MM.1S (cell line): ENCODE results near the gene NPC2.
A peak's percentile ranks its signal among the peaks of the same experiment; 100 is the strongest.

Experiments used
- DNase-seq: peaks from one replicate; pipeline ENCODE4 v3.0.0-alpha.2; 2015
- H2AFZ ChIP-seq: fragments of 300-600 bp; sonication (generic); 2 replicates; pipeline ENCODE4 v1.6.0; 2016; ENCODE audit warnings: antibody characterized with exemption, low read length
- H3F3A ChIP-seq: fragments of 300-600 bp; sonication (generic); 2 replicates; pipeline ENCODE4 v1.6.1; 2016; ENCODE audit warnings: mild to moderate bottlenecking, antibody characterized with exemption, low read length, moderate library complexity, mixed read lengths; ENCODE audit not compliant: insufficient read depth
- H3K27ac ChIP-seq: fragments of 300-600 bp; sonication (generic); 2 replicates; pipeline ENCODE4 v1.5.1; 2016; ENCODE audit warnings: mild to moderate bottlenecking, low read length
- H3K27me3 ChIP-seq: fragments of 300-600 bp; sonication (generic); replicated peaks from 2 replicates; pipeline ENCODE4 v1.6.0; 2016; ENCODE audit warnings: low read length; ENCODE audit not compliant: insufficient read depth
- H3K36me3 ChIP-seq: fragments of 300-600 bp; sonication (generic); replicated peaks from 2 replicates; pipeline ENCODE4 v1.6.1; 2016; ENCODE audit warnings: mild to moderate bottlenecking, low read length, mixed read lengths; ENCODE audit not compliant: insufficient read depth
- H3K4me1 ChIP-seq: fragments of 300-600 bp; sonication (generic); 2 replicates; pipeline ENCODE4 v1.6.1; 2016; ENCODE audit warnings: low read length, mixed read lengths
- H3K4me2 ChIP-seq: fragments of 300-600 bp; sonication (generic); 2 replicates; pipeline ENCODE4 v1.6.0; 2016; ENCODE audit warnings: low read depth, low read length
- H3K4me3 ChIP-seq: fragments of 300-600 bp; sonication (generic); 2 replicates; pipeline ENCODE4 v1.5.1; 2016; ENCODE audit warnings: low read length, mixed read lengths
- H3K79me2 ChIP-seq: fragments of 300-600 bp; sonication (generic); 2 replicates; pipeline ENCODE4 v1.6.1; 2016; ENCODE audit warnings: mixed run types, low read length, mixed read lengths
- H3K9ac ChIP-seq: fragments of 300-600 bp; sonication (generic); 2 replicates; pipeline ENCODE4 v1.6.1; 2016; ENCODE audit warnings: low read length, mixed read lengths
- H3K9me2 ChIP-seq: fragments of 300-600 bp; sonication (generic); replicated peaks from 2 replicates; pipeline ENCODE4 v1.6.1; 2016; ENCODE audit warnings: mild to moderate bottlenecking, low read length, mixed read lengths; ENCODE audit not compliant: insufficient read depth
- H3K9me3 ChIP-seq: fragments of 300-600 bp; sonication (generic); replicated peaks from 2 replicates; pipeline ENCODE4 v1.6.1; 2016; ENCODE audit warnings: mild to moderate bottlenecking, low read length, mixed read lengths; ENCODE audit not compliant: insufficient read depth
- H4K20me1 ChIP-seq: fragments of 300-600 bp; sonication (generic); 2 replicates; pipeline ENCODE4 v1.6.1; 2016; ENCODE audit warnings: mild to moderate bottlenecking, low read length, moderate library complexity, mixed read lengths; ENCODE audit not compliant: insufficient read depth
- EZH2 ChIP-seq: fragments of 300-600 bp; sonication (generic); optimal IDR thresholded peaks from 2 replicates; pipeline ENCODE3; 2017; ENCODE audit warnings: low read depth, mild to moderate bottlenecking, antibody characterized with exemption, low read length, mixed read lengths
- EZH2phosphoT487 ChIP-seq: fragments of 300-600 bp; sonication (generic); IDR thresholded peaks from 2 replicates; pipeline ENCODE4 v1.6.1; 2018; ENCODE audit warnings: antibody characterized with exemption, low read length
- TF ChIP-seq, protein P1 (sequence below): fragments of 300-600 bp; sonication (generic); IDR thresholded peaks from 2 replicates; pipeline ENCODE4 v1.5.1; 2016; ENCODE audit warnings: antibody characterized with exemption, low read length, mixed read lengths

The NPC2 gene

DNA sequence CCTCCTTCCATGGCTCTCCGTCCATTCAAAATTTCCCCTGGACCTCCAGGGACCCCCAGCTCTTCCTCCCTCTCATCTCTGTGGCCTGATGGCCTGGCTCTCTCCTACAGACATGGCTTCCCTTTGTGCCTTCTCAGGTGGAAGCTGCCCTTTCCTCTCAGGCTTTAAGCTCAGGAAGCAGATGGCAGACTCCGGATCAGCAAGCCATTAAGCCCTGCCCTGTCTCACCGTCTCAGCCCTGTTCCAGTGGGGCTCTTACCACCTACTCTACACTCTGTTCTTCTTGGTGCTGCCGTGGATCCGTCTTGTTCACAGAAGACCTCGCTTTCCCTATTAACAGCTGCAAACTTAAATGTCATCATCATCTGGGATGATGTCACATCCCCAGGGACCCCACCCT lies 33.1 kb downstream of the NPC2 start:
- H3K36me3 ChIP-seq, result no peaks in the 10 kb centered on the region
- no peaks in the 10 kb centered on the region for H3K27me3 ChIP-seq
- H3K9me2 ChIP-seq, result no peaks in the 10 kb centered on the region
- no peak overlapping the region for H3K27ac ChIP-seq
- peaks cover under 1% of the 10 kb centered on the region; the same call in 1 of the 2 replicates for H3F3A ChIP-seq
- H2AFZ ChIP-seq, result no peak overlapping the region
- TF ChIP-seq EZH2, result no peak
- TF ChIP-seq, protein P1, sequence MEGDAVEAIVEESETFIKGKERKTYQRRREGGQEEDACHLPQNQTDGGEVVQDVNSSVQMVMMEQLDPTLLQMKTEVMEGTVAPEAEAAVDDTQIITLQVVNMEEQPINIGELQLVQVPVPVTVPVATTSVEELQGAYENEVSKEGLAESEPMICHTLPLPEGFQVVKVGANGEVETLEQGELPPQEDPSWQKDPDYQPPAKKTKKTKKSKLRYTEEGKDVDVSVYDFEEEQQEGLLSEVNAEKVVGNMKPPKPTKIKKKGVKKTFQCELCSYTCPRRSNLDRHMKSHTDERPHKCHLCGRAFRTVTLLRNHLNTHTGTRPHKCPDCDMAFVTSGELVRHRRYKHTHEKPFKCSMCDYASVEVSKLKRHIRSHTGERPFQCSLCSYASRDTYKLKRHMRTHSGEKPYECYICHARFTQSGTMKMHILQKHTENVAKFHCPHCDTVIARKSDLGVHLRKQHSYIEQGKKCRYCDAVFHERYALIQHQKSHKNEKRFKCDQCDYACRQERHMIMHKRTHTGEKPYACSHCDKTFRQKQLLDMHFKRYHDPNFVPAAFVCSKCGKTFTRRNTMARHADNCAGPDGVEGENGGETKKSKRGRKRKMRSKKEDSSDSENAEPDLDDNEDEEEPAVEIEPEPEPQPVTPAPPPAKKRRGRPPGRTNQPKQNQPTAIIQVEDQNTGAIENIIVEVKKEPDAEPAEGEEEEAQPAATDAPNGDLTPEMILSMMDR, result no peak
- TF ChIP-seq EZH2phosphoT487, result no peak
- H3K79me2 ChIP-seq, result no peaks in the 10 kb centered on the region
- H3K4me3 ChIP-seq, result no peak overlapping the region
- H3K4me2 ChIP-seq, result no peak overlapping the region
- H3K9me3 ChIP-seq, result no peaks in the 10 kb centered on the region
- no peak overlapping the region for H3K9ac ChIP-seq
- H4K20me1 ChIP-seq, result no peaks in the 10 kb centered on the region
- no peaks in the 10 kb centered on the region for H3K4me1 ChIP-seq
- DNase-seq, result no peak

DNA sequence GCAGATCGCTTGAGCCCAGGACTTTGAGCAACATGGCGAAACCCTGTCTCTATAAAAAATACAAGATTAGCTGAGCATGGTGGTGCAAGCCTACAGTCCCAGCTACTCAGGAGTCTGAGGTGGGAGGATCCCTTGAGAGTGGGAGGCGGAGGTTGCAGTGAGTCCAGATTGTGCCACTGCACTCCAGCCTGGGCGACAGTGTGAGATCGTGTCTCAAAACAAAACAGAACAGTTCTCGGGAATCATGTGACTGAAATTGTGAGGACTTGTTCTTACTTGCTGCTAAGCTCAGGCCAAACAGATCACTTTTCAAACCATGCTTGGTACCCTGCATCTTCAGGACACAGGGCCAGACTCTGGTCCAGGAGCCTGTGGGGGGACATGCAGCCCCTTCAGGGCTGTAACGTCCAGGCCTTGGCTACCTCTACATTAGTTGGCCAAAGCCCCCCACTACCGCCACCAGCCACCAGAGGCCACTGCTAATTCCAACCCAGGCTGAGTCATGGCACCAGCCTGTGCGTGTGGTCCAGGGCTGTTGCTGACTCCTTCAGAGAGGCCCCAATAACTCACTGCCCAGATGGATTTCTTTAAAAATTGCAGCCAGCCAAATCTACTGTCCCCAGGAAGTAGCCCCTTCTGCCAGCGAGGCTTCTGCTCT lies 33.7 kb downstream of the NPC2 start:
- H2AFZ ChIP-seq, result no peak overlapping the region
- no peaks in the 10 kb centered on the region for H4K20me1 ChIP-seq
- no peaks in the 10 kb centered on the region for H3K4me1 ChIP-seq
- no peaks in the 10 kb centered on the region for H3K9me3 ChIP-seq
- peaks cover 4% of the 10 kb centered on the region; the same call in 1 of the 2 replicates for H3F3A ChIP-seq
- TF ChIP-seq, protein P1, result peak; percentile 32
- no peak for TF ChIP-seq EZH2phosphoT487
- no peaks in the 10 kb centered on the region for H3K27me3 ChIP-seq
- no peak overlapping the region for H3K4me3 ChIP-seq
- no peaks in the 10 kb centered on the region for H3K79me2 ChIP-seq
- H3K9ac ChIP-seq, result no peak overlapping the region
- no peak overlapping the region for H3K4me2 ChIP-seq
- DNase-seq, result no peak
- no peaks in the 10 kb centered on the region for H3K36me3 ChIP-seq
- no peaks in the 10 kb centered on the region for H3K9me2 ChIP-seq
- no peak overlapping the region for H3K27ac ChIP-seq

DNA sequence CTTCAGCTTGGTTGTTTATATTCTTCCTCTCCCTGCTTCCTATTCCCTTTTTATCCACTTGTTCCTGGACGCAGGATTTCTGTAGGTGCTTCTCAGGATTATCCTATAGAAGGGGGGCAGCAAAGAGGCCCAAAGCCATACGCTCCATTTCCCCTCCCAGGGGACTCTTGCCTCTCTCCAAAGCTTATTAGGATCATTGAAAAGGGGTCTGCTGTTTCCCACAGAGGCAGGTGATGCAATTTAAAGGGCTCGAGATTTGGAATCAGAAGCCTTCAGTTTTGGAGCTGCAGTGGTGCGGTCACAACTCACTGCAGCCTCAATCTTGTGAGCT lies 35.6 kb downstream of the NPC2 start:
- Histone ChIP-seq H3F3A (peaks cover 4% of the 10 kb centered on the region; the same call in 1 of the 2 replicates), H3K27ac (no peak overlapping the region), H3K79me2 (no peaks in the 10 kb centered on the region), H3K27me3 (no peaks in the 10 kb centered on the region), H3K9me3 (no peaks in the 10 kb centered on the region), H3K9me2 (no peaks in the 10 kb centered on the region), H3K9ac (no peak overlapping the region), H3K36me3 (no peaks in the 10 kb centered on the region), H2AFZ (no peak overlapping the region), H4K20me1 (no peaks in the 10 kb centered on the region), H3K4me3 (no peak overlapping the region), H3K4me1 (no peaks in the 10 kb centered on the region), H3K4me2 (no peak overlapping the region)
- TF ChIP-seq EZH2 (no peak), EZH2phosphoT487 (no peak)
- DNase-seq, result no peak
